OCI-LY1 (cell line): ENCODE results near the gene NSMCE4A.

Experiments
- H2AFZ ChIP-seq: fragments of 200-600 bp; sonication (generic), shearing (Covaris generic); 2 replicates; pipeline ENCODE4 v1.6.0; 2014; ENCODE audit warnings: antibody characterized with exemption, mild to moderate bottlenecking, low read length
- H3F3A ChIP-seq: fragments of 200-600 bp; sonication (generic), shearing (Covaris generic); 2 replicates; pipeline ENCODE4 v1.6.0; 2014; ENCODE audit warnings: mild to moderate bottlenecking, antibody characterized with exemption, low read length, moderate library complexity; ENCODE audit not compliant: insufficient read depth
- H3K27ac ChIP-seq: fragments of 200-600 bp; sonication (generic); 2 replicates; pipeline ENCODE4 v1.5.1; 2014; ENCODE audit warnings: low read length, mixed run types, mild to moderate bottlenecking, low read depth; ENCODE audit not compliant: poor library complexity, severe bottlenecking
- H3K27me3 ChIP-seq: fragments of 200-600 bp; sonication (generic); 2 replicates; pipeline ENCODE4 v1.6.0; 2014; ENCODE audit warnings: antibody characterized with exemption, mild to moderate bottlenecking, low read length, moderate library complexity; ENCODE audit not compliant: insufficient read depth
- H3K36me3 ChIP-seq: fragments of 200-600 bp; sonication (generic); 2 replicates; pipeline ENCODE4 v1.6.1; 2014; ENCODE audit warnings: mild to moderate bottlenecking, antibody characterized with exemption, low read length, moderate library complexity, mixed read lengths; ENCODE audit not compliant: insufficient read depth
- H3K4me1 ChIP-seq: fragments of 200-600 bp; sonication (generic); 2 replicates; pipeline ENCODE4 v1.5.1; 2014; ENCODE audit warnings: mild to moderate bottlenecking, low read length, moderate library complexity; ENCODE audit not compliant: insufficient read depth, severe bottlenecking
- H3K4me2 ChIP-seq: fragments of 200-600 bp; sonication (generic), shearing (Covaris generic); 2 replicates; pipeline ENCODE4 v1.6.1; 2014; ENCODE audit warnings: low read length
- H3K4me3 ChIP-seq: fragments of 200-600 bp; sonication (generic); 2 replicates; pipeline ENCODE4 v1.5.1; 2014; ENCODE audit warnings: low read length, low read depth, mild to moderate bottlenecking, mixed read lengths; ENCODE audit not compliant: poor library complexity, severe bottlenecking
- H3K79me2 ChIP-seq: fragments of 200-600 bp; shearing (Covaris generic); 2 replicates; pipeline ENCODE4 v1.6.1; 2016; ENCODE audit warnings: mixed run types, low read length, mixed read lengths; ENCODE audit not compliant: insufficient read depth
- H3K9ac ChIP-seq: fragments of 200-600 bp; sonication (generic), shearing (Covaris generic); 2 replicates; pipeline ENCODE4 v1.6.1; 2014; ENCODE audit warnings: mild to moderate bottlenecking, low read length, mixed read lengths
- H3K9me2 ChIP-seq: fragments of 200-600 bp; sonication (generic), shearing (Covaris generic); 2 replicates; pipeline ENCODE4 v1.6.1; 2014; ENCODE audit warnings: low read depth, mild to moderate bottlenecking, low read length, mixed read lengths
- H3K9me3 ChIP-seq: fragments of 200-600 bp; shearing (Covaris generic); 2 replicates; pipeline ENCODE4 v1.6.1; 2014; ENCODE audit warnings: low read length, mixed read lengths
- H4K20me1 ChIP-seq: fragments of 200-600 bp; sonication (generic), shearing (Covaris generic); 2 replicates; pipeline ENCODE4 v1.6.0; 2016; ENCODE audit warnings: mild to moderate bottlenecking, low read length; ENCODE audit not compliant: insufficient read depth
- EZH2 ChIP-seq: fragments of 200-600 bp; sonication (generic), shearing (Covaris generic); IDR thresholded peaks from 2 replicates; pipeline ENCODE4 v1.8.0; 2017; ENCODE audit warnings: borderline replicate concordance, mixed run types, mild to moderate bottlenecking, antibody characterized with exemption, low read length, moderate library complexity, mixed read lengths
- TF ChIP-seq, protein P1 (sequence below): fragments of 200-600 bp; sonication (generic), shearing (Covaris generic); IDR thresholded peaks from 2 replicates; pipeline ENCODE4 v1.5.1; 2017; ENCODE audit warnings: mild to moderate bottlenecking, antibody characterized with exemption, low read length, moderate library complexity, mixed read lengths

The NSMCE4A gene

DNA sequence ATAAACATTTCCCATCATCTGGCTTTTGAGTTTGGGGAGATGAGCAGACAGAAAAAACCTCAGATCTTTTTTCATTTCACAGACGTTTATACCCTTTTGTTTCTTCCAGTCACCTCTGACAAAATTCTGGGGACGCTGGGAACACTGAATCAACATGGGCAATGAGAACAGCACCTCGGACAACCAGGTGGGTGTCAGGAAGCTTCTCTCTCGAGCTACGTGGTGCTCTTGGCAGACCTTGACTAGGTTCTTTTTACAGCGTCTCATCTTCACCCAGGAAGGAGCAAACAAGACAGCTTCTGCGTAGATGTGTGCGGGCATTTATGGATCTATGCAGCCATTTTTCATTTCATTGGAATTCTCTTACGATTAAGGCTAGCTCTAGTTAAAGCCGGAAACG, 46.8 kb upstream of the NSMCE4A start:
- Histone ChIP-seq H4K20me1 (no peaks in the 10 kb centered on the region), H3K4me2 (no peak overlapping the region), H3K27me3 (peaks cover 5% of the 10 kb centered on the region), H3K9me3 (no peaks in the 10 kb centered on the region), H3K4me3 (no peak overlapping the region), H3K9me2 (no peaks in the 10 kb centered on the region), H3K79me2 (no peaks in the 10 kb centered on the region), H3K4me1 (no peaks in the 10 kb centered on the region), H3F3A (no peaks in the 10 kb centered on the region), H3K36me3 (no peaks in the 10 kb centered on the region), H3K9ac (no peak overlapping the region), H2AFZ (no peak overlapping the region), H3K27ac (no peak overlapping the region)
- TF ChIP-seq EZH2, result no peak
- TF ChIP-seq, protein P1, sequence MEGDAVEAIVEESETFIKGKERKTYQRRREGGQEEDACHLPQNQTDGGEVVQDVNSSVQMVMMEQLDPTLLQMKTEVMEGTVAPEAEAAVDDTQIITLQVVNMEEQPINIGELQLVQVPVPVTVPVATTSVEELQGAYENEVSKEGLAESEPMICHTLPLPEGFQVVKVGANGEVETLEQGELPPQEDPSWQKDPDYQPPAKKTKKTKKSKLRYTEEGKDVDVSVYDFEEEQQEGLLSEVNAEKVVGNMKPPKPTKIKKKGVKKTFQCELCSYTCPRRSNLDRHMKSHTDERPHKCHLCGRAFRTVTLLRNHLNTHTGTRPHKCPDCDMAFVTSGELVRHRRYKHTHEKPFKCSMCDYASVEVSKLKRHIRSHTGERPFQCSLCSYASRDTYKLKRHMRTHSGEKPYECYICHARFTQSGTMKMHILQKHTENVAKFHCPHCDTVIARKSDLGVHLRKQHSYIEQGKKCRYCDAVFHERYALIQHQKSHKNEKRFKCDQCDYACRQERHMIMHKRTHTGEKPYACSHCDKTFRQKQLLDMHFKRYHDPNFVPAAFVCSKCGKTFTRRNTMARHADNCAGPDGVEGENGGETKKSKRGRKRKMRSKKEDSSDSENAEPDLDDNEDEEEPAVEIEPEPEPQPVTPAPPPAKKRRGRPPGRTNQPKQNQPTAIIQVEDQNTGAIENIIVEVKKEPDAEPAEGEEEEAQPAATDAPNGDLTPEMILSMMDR, result no peak

DNA sequence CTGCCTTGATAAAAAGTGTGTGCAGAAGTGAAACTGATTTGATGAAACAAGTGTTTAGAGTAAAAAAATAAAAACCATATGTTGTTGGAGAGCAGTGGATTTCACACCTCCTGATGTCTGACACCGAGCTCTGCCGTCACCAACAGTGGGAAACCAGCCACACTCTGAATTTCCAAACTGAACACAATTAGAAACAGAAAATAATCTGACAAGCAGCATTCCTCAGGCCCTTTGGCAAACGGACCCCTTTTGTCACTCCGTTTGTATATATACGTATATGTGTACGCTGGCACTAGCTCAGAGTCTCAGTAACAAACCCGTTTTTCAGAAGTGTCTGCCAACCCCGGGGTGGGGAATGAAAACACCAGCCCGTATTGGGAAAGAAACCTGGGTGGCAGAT, 46.4 kb upstream of the NSMCE4A start:
- Histone ChIP-seq H3K9ac (no peak overlapping the region), H3K27me3 (peaks cover 5% of the 10 kb centered on the region), H3K79me2 (no peaks in the 10 kb centered on the region), H3K9me2 (no peaks in the 10 kb centered on the region), H3K36me3 (no peaks in the 10 kb centered on the region), H3K9me3 (no peaks in the 10 kb centered on the region), H3K4me1 (no peaks in the 10 kb centered on the region), H3K27ac (no peak overlapping the region), H4K20me1 (no peaks in the 10 kb centered on the region), H3K4me3 (no peak overlapping the region), H3F3A (no peaks in the 10 kb centered on the region), H3K4me2 (no peak overlapping the region), H2AFZ (no peak overlapping the region)
- TF ChIP-seq, protein P1, result no peak
- TF ChIP-seq EZH2, result no peak

DNA sequence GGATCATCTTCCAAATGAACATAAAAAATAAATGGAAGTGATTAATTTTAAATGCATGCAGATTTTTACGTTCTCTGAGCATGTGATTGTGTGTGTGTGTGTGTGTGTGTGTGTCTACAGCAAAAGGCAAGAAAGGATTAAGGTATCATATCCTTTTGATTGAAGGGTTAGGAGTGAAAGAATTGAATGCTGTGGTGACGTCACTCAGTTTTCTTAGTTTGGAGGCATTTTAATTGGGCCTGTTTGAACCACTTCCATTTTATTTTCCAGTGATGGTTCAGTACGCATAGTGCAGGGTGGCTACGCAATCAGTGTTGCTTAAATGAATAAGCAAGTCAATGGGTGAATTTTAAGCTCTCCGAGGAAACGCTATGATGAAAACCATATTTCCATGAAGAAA, 45.2 kb upstream of the NSMCE4A start:
- Histone ChIP-seq H2AFZ (no peak overlapping the region), H3K4me2 (no peak overlapping the region)

More for the DNA sequence above, 45.2 kb upstream of the NSMCE4A start:
- no peaks in the 10 kb centered on the region for H3K4me1 ChIP-seq
- no peaks in the 10 kb centered on the region for H4K20me1 ChIP-seq
- TF ChIP-seq EZH2, result no peak
- TF ChIP-seq, protein P1, result no peak
- no peaks in the 10 kb centered on the region for H3K9me2 ChIP-seq
- no peak overlapping the region for H3K9ac ChIP-seq
- no peaks in the 10 kb centered on the region for H3K9me3 ChIP-seq
- H3K79me2 ChIP-seq, result no peaks in the 10 kb centered on the region
- no peak overlapping the region for H3K4me3 ChIP-seq
- H3F3A ChIP-seq, result no peaks in the 10 kb centered on the region
- H3K27me3 ChIP-seq, result peaks cover 5% of the 10 kb centered on the region
- no peak overlapping the region for H3K27ac ChIP-seq
- no peaks in the 10 kb centered on the region for H3K36me3 ChIP-seq
